ENCODE data around the gene OAF.

DNA sequence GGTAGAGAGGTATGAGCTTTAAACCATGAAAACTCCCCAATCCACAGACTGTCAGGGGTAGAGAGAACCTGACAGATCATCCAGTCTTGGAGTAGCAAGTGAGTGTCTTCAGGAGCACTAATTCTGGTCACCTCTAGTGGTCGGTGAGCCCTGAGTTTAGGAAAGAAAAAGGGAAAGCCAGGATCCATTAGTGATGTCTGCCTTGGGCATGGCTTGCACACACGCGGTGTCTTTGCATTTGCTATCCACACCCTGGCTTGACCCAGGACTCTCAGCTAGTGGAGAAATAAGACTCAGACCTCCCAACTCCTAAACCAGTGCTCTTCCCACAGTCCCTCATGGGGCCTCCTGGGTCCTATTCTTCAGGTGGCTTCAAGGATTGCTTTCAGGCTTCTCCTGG is 48.4 kb downstream of the OAF start:
- TF ChIP-seq, protein P1, sequence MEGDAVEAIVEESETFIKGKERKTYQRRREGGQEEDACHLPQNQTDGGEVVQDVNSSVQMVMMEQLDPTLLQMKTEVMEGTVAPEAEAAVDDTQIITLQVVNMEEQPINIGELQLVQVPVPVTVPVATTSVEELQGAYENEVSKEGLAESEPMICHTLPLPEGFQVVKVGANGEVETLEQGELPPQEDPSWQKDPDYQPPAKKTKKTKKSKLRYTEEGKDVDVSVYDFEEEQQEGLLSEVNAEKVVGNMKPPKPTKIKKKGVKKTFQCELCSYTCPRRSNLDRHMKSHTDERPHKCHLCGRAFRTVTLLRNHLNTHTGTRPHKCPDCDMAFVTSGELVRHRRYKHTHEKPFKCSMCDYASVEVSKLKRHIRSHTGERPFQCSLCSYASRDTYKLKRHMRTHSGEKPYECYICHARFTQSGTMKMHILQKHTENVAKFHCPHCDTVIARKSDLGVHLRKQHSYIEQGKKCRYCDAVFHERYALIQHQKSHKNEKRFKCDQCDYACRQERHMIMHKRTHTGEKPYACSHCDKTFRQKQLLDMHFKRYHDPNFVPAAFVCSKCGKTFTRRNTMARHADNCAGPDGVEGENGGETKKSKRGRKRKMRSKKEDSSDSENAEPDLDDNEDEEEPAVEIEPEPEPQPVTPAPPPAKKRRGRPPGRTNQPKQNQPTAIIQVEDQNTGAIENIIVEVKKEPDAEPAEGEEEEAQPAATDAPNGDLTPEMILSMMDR (IDR thresholded peaks at IDR 0.05), result no peak
- TF ChIP-seq POLR2A (IDR thresholded peaks at IDR 0.05) (no peak), EP300 (IDR thresholded peaks at IDR 0.05) (no peak)
